H7 (cell line): Measurements from ENCODE around the gene CSF1R. TPM values are rescaled to one million over a fixed set of nuclear protein-coding genes. Genes with fewer than 3 reads are reported as not detected.

Experiments used
- DNase-seq: peaks from one replicate; pipeline ENCODE4 v3.0.0; 2012
- H3K27me3 ChIP-seq: 2 replicates; pipeline ENCODE4 v1.6.0; 2011; ENCODE audit warnings: mild to moderate bottlenecking, low read length; ENCODE audit not compliant: control insufficient read depth, insufficient read depth
- H3K36me3 ChIP-seq: replicated peaks from 2 replicates; pipeline ENCODE4 v1.5.1; 2011; ENCODE audit warnings: low read length; ENCODE audit not compliant: control insufficient read depth, insufficient read depth
- H3K4me3 ChIP-seq: 2 replicates; pipeline ENCODE4 v1.5.1; 2011; ENCODE audit warnings: low read depth, mild to moderate bottlenecking, control low read depth, low read length, moderate library complexity; ENCODE audit not compliant: insufficient read depth
- total RNA-seq: library from RNA; depleted of rRNA; stranded (reverse); fragments of >200 nt; shearing (Covaris generic); gene quantifications from 2 replicates; pipeline ENCODE4 v1.2.3, GENCODE V29; 2014; rRNA removed

Gene CSF1R
- total RNA-seq, 1 experiment from 2014 or later, result not detected

DNA sequence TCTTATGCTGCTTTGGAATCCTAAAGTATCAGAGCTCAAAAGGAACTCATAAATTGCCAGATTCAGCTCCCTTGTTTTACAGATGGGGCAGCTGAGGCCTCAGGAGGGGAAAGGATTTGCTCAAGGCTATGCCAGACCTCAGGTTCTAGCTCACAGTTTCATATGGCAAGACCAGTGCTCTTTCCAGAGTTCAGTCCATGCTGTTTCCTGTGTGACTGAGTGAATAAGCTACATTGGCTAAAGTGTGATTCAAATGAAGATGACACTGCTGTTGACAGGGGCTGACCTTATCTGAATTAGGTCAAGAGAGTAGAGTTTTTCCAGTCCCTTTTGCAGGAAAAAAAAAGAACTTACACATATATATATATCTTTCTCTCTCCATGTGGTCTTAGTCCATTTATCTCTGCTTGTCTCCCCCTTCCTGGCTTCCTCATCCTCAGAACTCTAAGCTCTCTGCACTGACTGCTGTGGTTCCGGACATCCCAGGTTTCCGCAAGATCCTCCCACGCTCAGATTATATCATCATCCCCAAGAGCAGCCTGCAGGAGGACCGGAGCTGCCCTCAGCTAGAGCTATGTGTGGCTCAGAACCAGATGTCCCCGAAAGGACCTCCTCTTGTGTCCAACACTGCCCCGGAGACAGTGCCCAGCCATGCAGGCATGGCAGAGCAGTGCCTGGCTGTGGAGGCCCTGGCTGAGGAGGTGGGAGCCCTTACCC, 76.5 kb downstream of the CSF1R start:
- DNase-seq, result no peak
- Histone ChIP-seq H3K36me3 (peaks cover 36% of the 10 kb centered on the region), H3K4me3 (no peak overlapping the region), H3K27me3 (no peaks in the 10 kb centered on the region)

GRCh38 chr5:150007050-150007449, 79.3 kb downstream of the CSF1R start:
- Histone ChIP-seq H3K4me3 (no peak overlapping the region), H3K36me3 (peaks cover 25% of the 10 kb centered on the region), H3K27me3 (no peaks in the 10 kb centered on the region)
- no peak for DNase-seq

GRCh38 chr5:150006318-150006717, 80.0 kb downstream of the CSF1R start:
- no peak for DNase-seq
- Histone ChIP-seq H3K36me3 (peaks cover 23% of the 10 kb centered on the region), H3K27me3 (no peaks in the 10 kb centered on the region), H3K4me3 (no peak overlapping the region)

Other genes starting within 250 kb of the CSF1R start
- not detected in 2 replicates for gene PDE6A, start 141.8 kb downstream of the CSF1R start, total RNA-seq
- gene SLC26A2, start 125.8 kb downstream of the CSF1R start, total RNA-seq, result 6.1 and 6.7 TPM in 2 replicates
- 3.9 and 4.4 TPM in 2 replicates for gene TIGD6, start 85.9 kb downstream of the CSF1R start, total RNA-seq
- 23.8 and 30.7 TPM in 2 replicates for gene HMGXB3, start 85.8 kb downstream of the CSF1R start, total RNA-seq
- gene PDGFRB, start 69.3 kb upstream of the CSF1R start, total RNA-seq, result 0.48 and 3.2 TPM in 2 replicates
- 0.62 TPM in 1 of 2 replicates, not detected in the other for gene CDX1, start 80.2 kb upstream of the CSF1R start, total RNA-seq
- gene SLC6A7, start 103.5 kb upstream of the CSF1R start, total RNA-seq, result not detected in 2 replicates
- 0.07 TPM in 1 of 2 replicates, not detected in the other for gene CAMK2A, start 203.2 kb upstream of the CSF1R start, total RNA-seq
- 3.2 and 3.6 TPM in 2 replicates for gene ARSI, start 216.4 kb upstream of the CSF1R start, total RNA-seq